GM12891 (cell line): ENCODE data around the gene WBP1L.

ENCODE experiments used
- POLR2A ChIP-seq: IDR thresholded peaks from 2 replicates; pipeline ENCODE4 v1.6.1; 2011; ENCODE audit warnings: low read depth, low read length, control low read depth
- POLR2AphosphoS5 ChIP-seq: IDR thresholded peaks from 2 replicates; pipeline ENCODE4 v1.6.1; 2011; ENCODE audit warnings: low read depth, low read length, control low read depth
- SPI1 ChIP-seq: IDR thresholded peaks from 2 replicates; pipeline ENCODE4 v1.6.1; 2011; ENCODE audit warnings: low read depth, low read length, control low read depth

GRCh38 chr10:102863660-102864059 is 119.9 kb downstream of the WBP1L start:
- TF ChIP-seq SPI1 = no peak
- TF ChIP-seq POLR2A = no peak
- no peak for TF ChIP-seq POLR2AphosphoS5
